GM12801 (cell line): ENCODE data around the gene WASF1.

Experiments used
- CTCF ChIP-seq: IDR thresholded peaks from one replicate; pipeline ENCODE4 v1.5.1; 2011; ENCODE audit warnings: control low read depth; ENCODE audit not compliant: insufficient read length; ENCODE audit errors: extremely low read depth

Gene WASF1

GRCh38 chr6:110098511-110099116 lies 80.9 kb downstream of the WASF1 start:
- no peak for TF ChIP-seq CTCF

- TF ChIP-seq CTCF, result no peak
Measured at GRCh38 chr6:110097443-110097842, 82.0 kb downstream of the WASF1 start.

GRCh38 chr6:110095935-110096334 lies 83.5 kb downstream of the WASF1 start:
- TF ChIP-seq CTCF, result no peak

- TF ChIP-seq CTCF, result no peak
Measured at GRCh38 chr6:110095101-110095500, 84.4 kb downstream of the WASF1 start.

GRCh38 chr6:110093981-110094380 lies 85.5 kb downstream of the WASF1 start:
- no peak for TF ChIP-seq CTCF

- TF ChIP-seq CTCF, result no peak
Measured at GRCh38 chr6:110090876-110091275, 88.6 kb downstream of the WASF1 start.

- TF ChIP-seq CTCF, result no peak
Measured at GRCh38 chr6:110089323-110089722, 90.1 kb downstream of the WASF1 start.
